Cerebellar nuclear complex (tissue), 1 donor: ENCODE data around the gene OTOP2.
"Not testable (repeated sequence)": the region's sequence is repeated elsewhere in the genome, so short reads cannot be mapped to it uniquely, and the experiment has no call there.

Source experiments
- DNase-seq, 2 experiments: peaks; one replicate each; lab custom pipeline; 2025; lab: John Stamatoyannopoulos, UW

OTOP2 gene

GRCh38 chr17:74901353-74902135 lies 22.5 kb upstream of the OTOP2 start:
- DNase-seq: no peak

DNA sequence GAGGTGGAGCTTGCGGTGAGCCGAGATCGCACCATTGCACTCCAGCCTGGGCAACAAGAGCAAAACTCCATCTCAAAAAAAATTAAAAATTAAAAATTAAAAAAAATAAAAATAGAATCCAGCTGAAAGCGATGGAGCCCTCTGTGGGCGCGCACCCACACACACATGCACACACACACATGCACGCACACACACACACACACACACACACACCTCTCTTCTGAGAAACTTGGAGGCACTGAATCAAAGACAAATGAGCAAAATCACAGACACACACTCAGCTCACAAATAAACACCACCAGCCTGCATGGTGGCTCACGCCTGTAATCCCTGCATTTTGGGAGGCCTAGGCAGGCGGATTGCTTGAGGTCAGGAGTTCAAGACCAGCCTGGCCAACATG lies 21.0 kb upstream of the OTOP2 start:
- DNase-seq: no peak

DNA sequence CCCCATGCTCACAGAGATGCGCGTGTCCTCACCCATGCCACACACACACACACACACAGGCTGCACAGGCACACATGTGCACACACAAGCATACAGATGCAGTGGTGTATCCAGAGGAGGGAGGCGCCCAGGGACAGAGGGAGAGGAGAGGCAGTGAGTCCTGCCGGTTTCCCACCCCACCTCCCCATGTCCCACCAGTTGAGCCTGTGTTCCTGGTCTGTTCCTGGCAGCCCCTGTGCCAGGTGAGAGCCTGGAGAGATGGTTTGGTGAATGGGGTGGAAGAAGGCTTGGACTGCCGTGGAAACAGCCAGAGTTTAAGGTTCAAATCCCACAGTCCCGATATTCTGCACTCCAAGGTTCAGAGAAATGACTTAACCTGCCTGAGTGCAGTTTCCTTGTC lies 20.4 kb upstream of the OTOP2 start:
- no peak for DNase-seq

GRCh38 chr17:74904687-74905409 lies 19.2 kb upstream of the OTOP2 start:
- no peak for DNase-seq

GRCh38 chr17:74906214-74906793 lies 17.8 kb upstream of the OTOP2 start:
- DNase-seq: not testable (repeated sequence)

GRCh38 chr17:74907012-74907411 lies 17.1 kb upstream of the OTOP2 start:
- no peak for DNase-seq

DNA sequence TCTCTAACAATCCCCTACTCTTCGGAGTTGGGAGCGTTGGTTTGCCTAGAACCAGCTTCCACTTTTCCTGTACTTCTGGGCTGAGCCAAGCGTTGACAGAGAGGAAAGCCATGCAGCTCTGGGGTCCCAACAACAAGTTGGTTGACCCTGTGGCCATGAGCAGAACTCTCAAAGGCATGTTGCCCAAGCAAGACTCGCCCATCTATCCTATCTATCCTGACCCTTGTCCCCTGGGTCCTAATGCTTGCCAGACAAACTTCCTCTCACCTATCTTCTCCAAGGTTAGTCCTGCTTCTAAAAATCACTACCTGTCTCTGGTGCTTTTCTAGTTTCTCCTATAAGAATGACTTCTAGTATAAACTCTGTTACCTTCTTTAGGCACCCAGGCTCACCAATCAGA lies 15.0 kb upstream of the OTOP2 start:
- not testable (repeated sequence) for DNase-seq

DNA sequence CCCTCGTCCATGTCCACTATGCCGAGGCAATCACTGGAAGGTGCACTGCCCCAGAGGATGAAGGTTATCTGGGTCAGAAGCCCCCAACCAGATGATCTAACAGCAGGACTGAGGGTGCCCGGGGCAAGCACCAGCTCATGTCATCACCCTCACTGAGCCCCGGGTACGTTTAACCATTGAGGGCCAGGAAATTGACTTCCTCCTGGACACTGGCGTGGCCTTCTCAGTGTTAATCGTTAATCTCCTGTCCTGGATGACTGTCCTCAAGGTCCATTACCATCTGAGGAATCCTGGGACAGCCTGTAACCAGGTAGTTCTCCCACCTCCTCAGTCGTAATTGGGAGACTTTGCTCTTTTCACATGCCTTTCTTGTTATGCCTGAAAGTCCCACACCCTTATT lies 12.7 kb upstream of the OTOP2 start:
- not testable (repeated sequence) for DNase-seq

- DNase-seq: no peak
These were observed 7.8 kb upstream of the OTOP2 start for GRCh38 chr17:74916136-74916850.

DNA sequence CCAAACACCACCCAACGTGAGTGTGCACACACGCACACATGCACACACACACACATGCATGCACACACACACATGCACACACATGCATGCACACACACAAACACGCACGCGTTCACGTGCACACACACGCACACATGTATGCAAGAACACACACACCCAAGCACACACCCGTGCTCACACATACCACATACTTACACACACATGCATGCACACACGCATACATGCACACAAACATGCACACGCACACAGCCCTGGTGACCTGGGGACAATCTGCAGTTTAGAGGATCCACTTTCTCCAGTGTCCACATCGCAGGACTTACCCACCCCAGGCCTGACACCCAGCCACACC lies 7.2 kb upstream of the OTOP2 start:
- no peak for DNase-seq

DNA sequence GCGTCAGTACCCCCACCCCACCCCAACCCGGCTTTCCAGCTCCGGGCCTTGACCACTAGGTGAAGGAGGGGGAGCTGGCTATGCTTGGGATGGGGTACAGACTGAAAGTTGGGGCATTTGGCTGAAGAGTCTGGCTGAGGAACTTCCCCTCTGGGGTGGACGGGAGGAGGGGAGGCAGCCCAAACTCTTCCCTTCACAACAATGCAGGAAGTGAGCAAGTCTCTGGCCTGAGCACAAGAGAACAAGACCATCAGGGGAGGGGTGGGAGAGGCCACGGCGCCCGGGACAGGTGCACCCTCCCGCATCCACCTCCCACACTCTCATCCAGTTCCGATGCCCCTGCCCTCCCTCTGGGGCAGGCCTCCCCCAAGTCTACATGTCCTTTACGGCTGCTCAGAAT lies 6.6 kb upstream of the OTOP2 start:
- DNase-seq: no peak

DNA sequence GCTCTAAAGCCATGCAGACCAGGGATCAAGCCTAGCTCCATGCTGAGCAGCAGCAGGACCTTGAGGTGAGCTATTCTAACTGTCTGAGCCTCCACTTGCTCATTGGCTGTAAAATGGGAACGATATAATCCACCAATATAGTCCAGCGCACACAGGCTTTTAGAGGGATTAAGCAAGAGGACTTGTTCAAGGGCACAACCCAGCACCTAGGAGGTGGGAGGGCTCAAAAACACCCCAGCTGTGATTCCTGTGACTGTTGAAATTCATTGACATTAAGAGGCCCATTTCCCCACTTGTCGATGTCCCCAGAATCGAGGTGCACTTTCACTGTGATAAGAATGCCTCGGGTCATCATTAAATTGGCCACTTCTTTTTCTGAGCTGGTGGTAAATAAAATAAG lies 5.2 kb upstream of the OTOP2 start:
- DNase-seq: no peak

DNA sequence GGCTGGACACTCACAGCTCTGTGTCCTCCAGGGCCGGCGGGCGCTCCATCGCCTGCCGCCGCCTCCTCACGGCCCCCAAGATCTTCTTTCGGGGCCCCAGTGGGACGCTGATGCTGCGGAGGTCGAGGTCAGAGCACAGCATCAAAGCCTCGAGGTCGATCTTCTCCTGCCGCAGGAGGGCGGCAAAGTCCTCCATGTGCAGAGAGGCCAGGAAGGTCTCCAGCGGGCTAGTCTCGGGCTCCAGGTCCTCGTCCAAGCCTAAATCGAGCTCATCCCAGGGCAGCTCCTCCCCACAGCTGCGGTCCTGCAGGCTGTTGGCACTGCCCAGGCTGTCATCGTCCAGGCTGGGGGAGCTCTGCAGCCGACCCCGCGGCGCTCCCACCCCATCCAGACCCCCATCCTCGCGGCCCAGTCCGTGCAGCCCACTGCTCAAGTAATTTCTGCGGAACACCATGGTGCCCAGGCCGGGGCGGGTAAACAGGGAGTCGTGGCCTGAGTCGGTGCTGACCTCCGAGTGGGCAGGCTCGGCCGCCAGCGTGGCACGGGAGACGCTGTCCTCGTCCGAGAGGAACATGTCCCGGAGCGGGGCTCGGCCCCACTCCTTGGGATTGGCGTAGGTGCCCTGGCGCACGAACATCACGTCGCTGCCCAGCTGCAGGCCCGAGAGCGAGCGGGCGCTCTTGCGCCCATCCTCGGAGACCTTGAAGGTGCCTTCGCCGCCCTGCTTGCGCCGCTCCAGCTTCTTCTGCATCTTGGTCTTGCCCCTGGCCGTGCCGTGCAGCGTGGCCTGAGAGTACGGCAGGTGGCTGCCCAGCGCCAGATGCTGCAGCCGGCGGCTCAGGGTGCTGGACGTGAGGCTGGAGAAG lies 4.4 kb upstream of the OTOP2 start:
- no peak for DNase-seq

GRCh38 chr17:74920306-74920620 lies 3.8 kb upstream of the OTOP2 start:
- no peak for DNase-seq

- DNase-seq: no peak
These were observed 3.4 kb upstream of the OTOP2 start for GRCh38 chr17:74920642-74921025.

DNA sequence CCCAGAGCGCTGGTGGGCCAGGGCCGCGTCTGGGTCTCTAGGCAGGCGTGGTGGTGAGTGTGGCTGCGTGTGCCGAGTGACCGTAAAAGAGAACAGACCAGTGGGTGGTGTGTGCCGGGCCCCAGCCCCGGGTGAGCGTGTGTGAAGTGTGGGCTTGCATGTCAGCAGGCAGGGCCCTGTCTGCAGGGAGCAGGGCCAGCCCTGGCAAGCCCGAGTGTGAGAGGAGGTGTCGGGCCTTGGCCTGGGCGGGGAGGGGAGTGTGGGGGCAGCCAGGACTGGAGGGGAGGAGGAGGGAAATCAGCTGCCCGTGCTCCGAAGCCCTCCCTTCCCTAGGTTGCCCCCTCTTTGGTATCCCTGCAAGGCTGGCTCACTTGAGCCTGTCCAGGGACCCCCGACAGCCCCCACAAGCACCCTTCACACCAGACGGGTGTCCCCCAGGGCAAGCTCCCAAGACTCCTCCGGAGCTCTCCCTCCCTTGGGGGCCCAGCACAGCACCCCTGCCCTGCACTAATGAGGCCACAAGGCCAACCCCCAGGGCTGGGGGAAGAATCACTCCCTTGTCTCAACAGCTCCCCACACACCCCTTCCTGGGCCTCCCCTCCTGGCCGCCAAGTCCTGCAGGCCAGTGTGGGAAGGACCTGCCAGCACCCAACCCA lies 2.9 kb upstream of the OTOP2 start:
- DNase-seq: no peak

DNA sequence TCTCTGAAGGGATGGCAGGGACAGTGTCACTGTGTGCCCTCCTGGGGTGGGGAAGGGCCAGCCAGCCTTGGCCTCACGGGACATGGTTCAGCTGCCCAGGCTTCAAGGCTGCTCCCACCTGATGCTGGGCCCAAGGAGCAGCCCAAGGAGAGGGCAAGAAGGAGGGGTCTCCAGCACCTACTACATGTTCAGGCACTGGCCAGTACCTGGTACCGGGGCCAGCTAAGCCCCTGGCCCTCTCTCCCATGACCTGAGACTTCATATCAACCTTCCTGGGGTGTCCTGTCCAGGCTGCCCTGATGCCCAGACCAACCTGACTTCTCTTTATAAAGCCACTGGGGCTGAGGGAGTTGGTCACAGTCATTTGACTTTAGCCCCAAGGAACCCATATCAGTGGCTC lies 2.3 kb upstream of the OTOP2 start:
- no peak for DNase-seq

GRCh38 chr17:74922172-74922571 lies 1.9 kb upstream of the OTOP2 start:
- DNase-seq: no peak

GRCh38 chr17:74922694-74923537 lies 1.2 kb upstream of the OTOP2 start, which contains the start of gene USH1G:
USH1G (minus strand) TSS chr17:74923255; CDS start chr17:74923073, 182 bp downstream.
- no peak for DNase-seq

GRCh38 chr17:74923538-74924249 lies 379 bp upstream of the OTOP2 start:
- DNase-seq: no peak
